Chondrocyte (in vitro differentiated cells): ENCODE measurements around the gene MMP7. TPM values are rescaled to one million over a fixed set of nuclear protein-coding genes. Genes with fewer than 3 reads are reported as not detected.
A peak's percentile ranks its signal among the peaks of the same experiment; 100 is the strongest.

Experiments
- DNase-seq: peaks from one replicate; pipeline ENCODE4 v3.0.0; 2021; ENCODE audit warnings: mixed read lengths, low spot score
- H3K27ac Mint-ChIP-seq: one replicate; pipeline ENCODE4 v1.8.0; 2021; ENCODE audit warnings: mild to moderate bottlenecking, moderate library complexity, mixed read lengths; ENCODE audit not compliant: unreplicated experiment
- H3K27me3 Mint-ChIP-seq: 2 replicates; pipeline ENCODE4 v1.8.0; 2021; ENCODE audit warnings: low read depth, mixed read lengths
- H3K36me3 Mint-ChIP-seq: 2 replicates; pipeline ENCODE4 v1.8.0; 2021; ENCODE audit warnings: low read depth, mixed read lengths
- H3K4me1 Mint-ChIP-seq: 2 replicates; pipeline ENCODE4 v1.8.0; 2021; ENCODE audit warnings: low read depth, mild to moderate bottlenecking, mixed read lengths
- H3K4me3 Mint-ChIP-seq: one replicate; pipeline ENCODE4 v1.8.0; 2021; ENCODE audit warnings: mild to moderate bottlenecking, moderate library complexity, mixed read lengths; ENCODE audit not compliant: unreplicated experiment
- H3K9me3 Mint-ChIP-seq: 2 replicates; pipeline ENCODE4 v1.8.0; 2021; ENCODE audit warnings: low read depth, mixed read lengths
- CTCF ChIP-seq: fragments of 200-600 bp; sonication (generic); IDR thresholded peaks from 2 replicates; pipeline ENCODE4 v1.5.0; 2021; ENCODE audit warnings: antibody characterized with exemption, mild to moderate bottlenecking, moderate library complexity
- total RNA-seq: library from RNA; stranded (reverse); gene quantifications from 3 replicates; pipeline ENCODE4 v1.2.1, GENCODE V29; 2021

MMP7 gene
- total RNA-seq, 1 donor from 2014 or later = 0.50 TPM

- Mint-ChIP-seq H3K27me3 (no peaks in the 10 kb centered on the region), H3K36me3 (no peaks in the 10 kb centered on the region), H3K4me1 (peaks cover 22% of the 10 kb centered on the region), H3K27ac (no peak overlapping the region), H3K4me3 (no peak overlapping the region), H3K9me3 (no peaks in the 10 kb centered on the region)
- no peak for DNase-seq
- TF ChIP-seq CTCF = no peak
These were observed 38.6 kb downstream of the MMP7 start for GRCh38 chr11:102491969-102492368.

DNA sequence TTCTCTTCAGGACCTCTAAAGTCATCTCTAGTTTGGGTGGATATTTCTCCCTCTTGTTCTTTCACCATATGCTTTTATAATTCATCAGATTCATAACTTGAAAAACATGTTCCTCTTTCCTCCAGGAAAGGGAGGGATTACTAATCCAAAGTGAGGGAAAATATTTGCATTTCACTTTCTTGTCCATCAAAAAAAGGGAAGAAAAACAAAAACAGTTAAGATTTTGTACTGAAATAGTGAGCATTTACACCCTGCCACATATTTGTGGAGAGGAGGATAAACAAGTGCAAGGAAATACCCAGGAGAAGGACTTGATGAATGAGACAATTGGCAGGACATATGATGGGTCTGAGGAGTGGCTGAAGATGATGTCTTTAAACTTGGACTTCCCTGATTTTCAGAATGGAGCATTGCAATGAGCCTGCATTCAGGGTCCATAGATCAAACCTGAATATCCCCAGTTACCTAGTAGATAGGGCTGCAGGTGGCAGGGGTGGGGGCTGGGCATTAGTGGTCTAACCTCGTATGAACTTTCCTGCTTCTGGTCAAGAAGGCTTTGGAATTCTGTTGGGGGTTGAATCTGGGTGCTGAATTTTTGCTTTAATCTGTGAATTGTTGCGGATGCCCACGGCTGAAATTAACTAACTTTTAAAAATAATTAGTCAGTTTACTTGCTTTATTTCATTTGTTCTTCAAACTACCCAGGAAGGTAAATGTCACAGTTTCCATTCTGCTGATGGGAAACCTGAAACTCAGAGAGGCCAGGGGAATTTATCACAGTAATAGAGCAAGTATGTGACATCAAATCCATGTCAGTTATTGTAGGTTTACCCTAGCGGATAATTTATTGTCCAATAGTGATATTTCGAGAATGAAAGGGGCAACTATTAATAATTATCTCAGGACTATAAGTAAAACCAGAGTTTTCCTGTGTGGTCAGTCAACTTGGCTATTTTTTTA, 41.1 kb downstream of the MMP7 start:
- no peaks in the 10 kb centered on the region for H3K36me3 Mint-ChIP-seq
- no peak overlapping the region for H3K27ac Mint-ChIP-seq
- no peak for DNase-seq
- no peak overlapping the region for H3K4me3 Mint-ChIP-seq
- no peaks in the 10 kb centered on the region for H3K9me3 Mint-ChIP-seq
- no peaks in the 10 kb centered on the region for H3K27me3 Mint-ChIP-seq
- TF ChIP-seq CTCF = no peak
- H3K4me1 Mint-ChIP-seq = peaks cover 27% of the 10 kb centered on the region

GRCh38 chr11:102488208-102488607, 42.3 kb downstream of the MMP7 start:
- DNase-seq = no peak
- Mint-ChIP-seq H3K27ac (peak overlapping the region; percentile 20), H3K9me3 (no peaks in the 10 kb centered on the region), H3K4me1 (peaks cover 27% of the 10 kb centered on the region), H3K27me3 (no peaks in the 10 kb centered on the region), H3K36me3 (no peaks in the 10 kb centered on the region), H3K4me3 (no peak overlapping the region)
- TF ChIP-seq CTCF = no peak

DNA sequence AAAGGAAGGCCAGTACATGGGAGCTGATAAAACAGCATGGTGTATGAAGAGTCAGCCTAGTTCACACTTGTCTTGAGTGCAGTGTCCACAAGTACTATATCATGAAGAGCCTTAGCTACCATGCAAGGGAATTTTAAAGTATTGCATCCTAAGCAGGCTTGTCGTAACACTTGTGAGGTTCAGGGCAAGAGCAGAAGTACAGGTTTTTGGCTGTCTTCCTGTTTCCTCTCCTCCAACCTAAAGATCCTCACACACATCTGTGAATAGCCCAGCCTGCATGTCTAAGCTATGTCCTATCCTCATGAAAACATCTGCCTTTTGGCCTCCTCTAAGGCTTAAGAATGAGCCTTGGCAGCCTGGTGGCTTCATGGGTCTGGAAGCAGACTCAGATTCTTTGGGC, 43.3 kb downstream of the MMP7 start:
- Mint-ChIP-seq H3K4me3 (no peak overlapping the region), H3K9me3 (no peaks in the 10 kb centered on the region), H3K27me3 (no peaks in the 10 kb centered on the region), H3K4me1 (peaks cover 27% of the 10 kb centered on the region), H3K27ac (no peak overlapping the region), H3K36me3 (no peaks in the 10 kb centered on the region)
- TF ChIP-seq CTCF = no peak
- DNase-seq = no peak

- no peak for TF ChIP-seq CTCF
- Mint-ChIP-seq H3K27me3 (no peaks in the 10 kb centered on the region), H3K9me3 (no peaks in the 10 kb centered on the region), H3K36me3 (no peaks in the 10 kb centered on the region), H3K27ac (no peak overlapping the region), H3K4me1 (peaks cover 27% of the 10 kb centered on the region), H3K4me3 (no peak overlapping the region)
- DNase-seq = no peak
These were observed 44.0 kb downstream of the MMP7 start for GRCh38 chr11:102486584-102486983.
